GM12892 (cell line): ENCODE data around the gene UBL5.

ENCODE experiments used
- DNase-seq: peaks from one replicate; pipeline ENCODE4 v3.0.0; 2011; ENCODE audit not compliant: insufficient read length
- FAIRE-seq: peaks from 2 replicates; lab custom pipeline; 2011; peaks lifted over from hg19 to GRCh38; lab: Jason Lieb, UNC
- POLR2A ChIP-seq: IDR thresholded peaks from 2 replicates; pipeline ENCODE4 v1.6.1; 2011; ENCODE audit warnings: low read depth, low read length, control low read depth
- POLR2AphosphoS5 ChIP-seq: IDR thresholded peaks from 2 replicates; pipeline ENCODE4 v1.6.1; 2011; ENCODE audit warnings: low read depth, low read length, control low read depth
- TAF1 ChIP-seq: IDR thresholded peaks from 2 replicates; pipeline ENCODE4 v1.6.1; 2011; ENCODE audit warnings: low read depth, mild to moderate bottlenecking, control low read depth, low read length, borderline replicate concordance

UBL5 gene

GRCh38 chr19:9847087-9847671 lies 19.5 kb downstream of the UBL5 start:
- TF ChIP-seq POLR2A (no peak), POLR2AphosphoS5 (no peak), TAF1 (no peak)
- DNase-seq, result no peak
- FAIRE-seq, result no peak

DNA sequence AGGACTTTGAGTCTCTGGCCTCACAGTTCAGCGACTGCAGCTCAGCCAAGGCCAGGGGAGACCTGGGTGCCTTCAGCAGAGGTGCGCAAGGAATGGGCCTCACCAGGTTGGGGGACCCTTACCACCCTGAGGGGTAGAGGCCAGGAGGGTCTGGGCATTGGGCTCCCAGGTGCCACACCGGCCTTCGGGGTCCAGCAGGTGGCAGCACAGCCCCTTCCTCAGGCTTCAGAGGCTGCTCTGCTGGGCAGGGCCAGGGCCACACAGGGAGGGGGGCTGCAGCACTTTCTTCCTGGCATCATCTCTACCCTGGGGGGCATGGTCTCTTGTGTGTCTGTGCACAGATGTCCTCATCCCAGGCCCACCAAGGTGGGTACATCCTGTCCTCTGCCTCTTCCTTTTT lies 20.3 kb downstream of the UBL5 start:
- FAIRE-seq, result no peak
- no peak for DNase-seq
- no peak for TF ChIP-seq TAF1
- TF ChIP-seq POLR2A, result no peak
- no peak for TF ChIP-seq POLR2AphosphoS5

- FAIRE-seq (no peak), DNase-seq (no peak)
- no peak for TF ChIP-seq TAF1
- no peak for TF ChIP-seq POLR2A
- TF ChIP-seq POLR2AphosphoS5, result no peak
Measured at GRCh38 chr19:9848762-9849161, 21.0 kb downstream of the UBL5 start.

DNA sequence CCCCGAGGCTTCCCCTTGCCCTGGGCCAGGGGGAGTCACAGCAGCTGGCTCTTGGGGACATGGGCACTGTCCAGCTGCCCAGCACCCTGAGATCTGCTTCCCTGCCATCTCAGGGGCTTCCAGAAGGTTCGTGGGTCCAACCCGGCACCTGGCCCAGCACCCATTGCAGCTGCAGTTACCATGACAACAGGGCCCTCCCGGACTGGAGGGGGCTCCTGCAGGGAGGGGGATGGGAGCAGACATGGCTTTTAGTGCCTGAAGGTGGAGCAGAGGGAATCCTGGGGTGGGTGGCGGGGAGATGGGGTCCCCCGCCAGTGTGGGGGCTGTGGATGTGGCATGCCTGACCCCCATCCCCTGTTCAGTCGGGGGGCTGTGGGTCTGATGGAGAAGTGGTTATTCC lies 22.1 kb downstream of the UBL5 start:
- no peak for DNase-seq
- no peak for FAIRE-seq
- TF ChIP-seq TAF1 (no peak), POLR2AphosphoS5 (no peak), POLR2A (no peak)

GRCh38 chr19:9850235-9850959 lies 22.7 kb downstream of the UBL5 start:
- TF ChIP-seq POLR2AphosphoS5 (no peak), TAF1 (no peak), POLR2A (no peak)
- FAIRE-seq (no peak), DNase-seq (no peak)

- no peak for DNase-seq
- no peak for FAIRE-seq
- TF ChIP-seq POLR2A, result no peak
- TF ChIP-seq POLR2AphosphoS5, result no peak
- TF ChIP-seq TAF1, result no peak
Measured at GRCh38 chr19:9854282-9854846, 26.6 kb downstream of the UBL5 start.

DNA sequence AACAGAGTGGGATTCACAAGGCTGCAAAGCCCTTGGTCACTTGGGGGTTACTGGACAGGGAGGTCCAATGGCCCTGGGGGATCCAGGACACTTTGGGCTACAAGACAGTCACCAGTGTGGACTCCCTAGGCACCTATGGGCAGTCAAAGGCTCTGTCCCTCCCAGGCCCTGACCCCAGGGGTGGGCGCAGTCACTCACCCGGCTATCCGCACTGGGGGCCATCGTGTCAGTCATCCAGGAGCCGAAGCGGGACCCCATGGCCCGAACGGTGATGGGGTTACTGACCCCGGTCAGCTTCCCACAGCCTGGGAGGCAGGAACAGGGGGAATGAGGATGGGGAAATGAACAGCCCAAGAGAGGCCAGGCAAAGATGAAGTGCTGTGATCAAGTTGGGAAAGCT lies 28.9 kb downstream of the UBL5 start:
- DNase-seq (no peak), FAIRE-seq (no peak)
- TF ChIP-seq POLR2A, result no peak
- TF ChIP-seq POLR2AphosphoS5, result no peak
- no peak for TF ChIP-seq TAF1

GRCh38 chr19:9857076-9857721 lies 29.5 kb downstream of the UBL5 start:
- DNase-seq (no peak), FAIRE-seq (no peak)
- no peak for TF ChIP-seq TAF1
- TF ChIP-seq POLR2AphosphoS5, result no peak

- DNase-seq, result no peak
Measured at GRCh38 chr19:9857920-9858746, 30.4 kb downstream of the UBL5 start.

DNA sequence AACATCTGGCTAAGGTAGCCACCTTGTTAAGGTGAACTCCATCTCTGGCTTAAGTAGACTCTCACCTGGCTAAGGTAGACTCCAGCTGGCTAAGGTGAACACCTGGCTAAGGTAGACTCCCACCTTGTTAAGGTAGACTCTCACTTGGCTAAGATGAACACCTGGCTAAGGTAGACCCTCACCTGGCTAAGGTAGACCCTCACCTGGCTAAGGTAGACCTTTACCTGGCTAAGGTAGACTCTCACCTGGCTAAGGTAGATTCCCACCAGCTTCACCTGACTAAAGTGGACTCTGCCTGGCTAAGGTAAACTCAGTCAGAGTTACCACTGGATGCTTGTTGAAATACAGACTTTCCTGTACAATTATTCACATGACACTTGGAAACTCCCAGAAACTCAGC lies 31.0 kb downstream of the UBL5 start:
- no peak for DNase-seq
- no peak for FAIRE-seq
- TF ChIP-seq POLR2A (no peak), TAF1 (no peak), POLR2AphosphoS5 (no peak)

More at GRCh38 chr19:9857920-9858746, 30.4 kb downstream of the UBL5 start:
- no peak for TF ChIP-seq POLR2A
- TF ChIP-seq POLR2AphosphoS5, result no peak
- TF ChIP-seq TAF1, result no peak
- peak; percentile 66 for FAIRE-seq

GRCh38 chr19:9860407-9860806 lies 32.7 kb downstream of the UBL5 start:
- FAIRE-seq (no peak), DNase-seq (no peak)
- no peak for TF ChIP-seq POLR2AphosphoS5
- no peak for TF ChIP-seq POLR2A
- no peak for TF ChIP-seq TAF1
